Measurements from ENCODE around the gene RNF150. TPM values are rescaled to one million over a fixed set of nuclear protein-coding genes. Genes with fewer than 3 reads are reported as not detected.

Gene RNF150
- total and polyA plus RNA-seq, 2 of the 8 experiments (the other 6 are each of a cell fraction or from before 2014, with no cell fraction given): 3.4 to 4.8 TPM

DNA sequence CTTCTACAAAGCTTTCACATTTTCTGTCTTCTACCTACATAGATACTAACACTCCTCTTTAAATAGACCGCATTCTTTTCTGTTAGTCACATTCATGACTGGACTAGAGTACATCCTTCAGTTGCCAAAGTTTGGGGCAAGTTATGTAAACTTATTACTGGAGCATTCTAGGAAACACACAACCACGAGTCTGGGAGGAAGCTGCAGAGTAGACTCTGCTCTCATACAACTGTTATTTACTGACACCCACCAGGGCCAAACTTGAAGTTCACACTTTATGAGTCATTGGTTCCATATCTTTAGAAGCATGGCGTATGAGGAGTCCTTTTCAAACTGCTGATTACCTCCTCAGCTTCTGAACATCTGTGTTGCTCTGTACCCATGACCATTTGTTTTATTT lies 87.0 kb downstream of the RNF150 start:
- DNase-seq (ENCODE audit: low read depth in 1 of 2, low spot score in 2 of 2): no peak
- Histone ChIP-seq H2BK120ac (replicated peaks; ENCODE audit: low read depth, low read length) (no peak overlapping the region), H3K14ac (ENCODE audit: insufficient read length) (no peak overlapping the region), H2BK20ac (ENCODE audit: low read length) (no peak overlapping the region), H3K27me3 (replicated peaks in 1 of 4; ENCODE audit: control insufficient read depth in 3 of 4, extremely low read depth in 1 of 4, insufficient read depth in 3 of 4, low read length in 3 of 4) (no peaks in the 10 kb centered on the region), H3K27ac (ENCODE audit: low read depth, low read length) (no peak overlapping the region), H3K36me3 (ENCODE audit: control insufficient read depth in 2 of 4, insufficient read depth in 4 of 4, low read length in 3 of 4) (no peaks in the 10 kb centered on the region), H2AFZ (ENCODE audit: low read length) (no peak overlapping the region), H3K18ac (ENCODE audit: extremely low read depth, low read length) (no peak overlapping the region), H3K9me3 (ENCODE audit: insufficient read depth in 2 of 2, low read depth in 1 of 2, low read length in 1 of 2) (peaks cover 11 to 12% of the 10 kb centered on the region in 2 experiments), H3K4me3 (ENCODE audit: extremely low read depth in 1 of 4, insufficient read depth in 2 of 4, low read depth in 3 of 4, low read length in 4 of 4) (no peak overlapping the region), H2BK15ac (ENCODE audit: low read length) (no peak overlapping the region), H2BK12ac (ENCODE audit: low read depth, low read length) (no peak overlapping the region), H3K4ac (replicated peaks; ENCODE audit: insufficient read length, low read depth, low read length) (no peak overlapping the region), H4K8ac (ENCODE audit: extremely low read depth, insufficient read depth, low read length) (no peak overlapping the region), H3K23me2 (ENCODE audit: low read depth, low read length) (no peaks in the 10 kb centered on the region), H2AK5ac (ENCODE audit: low read depth, low read length) (no peak overlapping the region), H3K4me1 (replicated peaks in 1 of 4; ENCODE audit: control insufficient read depth in 3 of 4, insufficient read depth in 4 of 4, low read length in 3 of 4) (no peaks in the 10 kb centered on the region), H3K79me1 (ENCODE audit: low read depth, low read length) (no peaks in the 10 kb centered on the region), H3K4me2 (ENCODE audit: insufficient read depth in 1 of 2, low read depth in 2 of 2, low read length in 2 of 2) (no peak overlapping the region), H3K56ac (replicated peaks; ENCODE audit: insufficient read length, low read depth, low read length) (no peak overlapping the region), H4K20me1 (replicated peaks in 1 of 2; ENCODE audit: control insufficient read depth in 1 of 2, insufficient read depth in 2 of 2, low read length in 2 of 2) (no peaks in the 10 kb centered on the region), H4K5ac (ENCODE audit: insufficient read length, low read depth, low read length) (no peak overlapping the region), H3K23ac (ENCODE audit: insufficient read length) (no peak overlapping the region), H3K9ac (replicated peaks in 1 of 4; ENCODE audit: extremely low read depth in 1 of 4, low read depth in 3 of 4, low read length in 3 of 4) (no peak overlapping the region), H3K79me2 (ENCODE audit: control insufficient read depth in 1 of 2, insufficient read depth in 2 of 2, low read length in 2 of 2) (no peaks in the 10 kb centered on the region), H4K91ac (replicated peaks; ENCODE audit: insufficient read length, low read length) (no peak overlapping the region), H2BK5ac (ENCODE audit: low read depth, low read length) (no peak overlapping the region)
- no peak for FAIRE-seq
- WGBS, 2 experiments (ENCODE audit: extremely low coverage in 1 of 2, insufficient coverage in 1 of 2, insufficient read length in 1 of 2, insufficient replicate concordance in 2 of 2, low coverage in 1 of 2, low lambda C conversion rate in 2 of 2, missing lambda C conversion rate in 1 of 2): 82% methylated on average over 3 of the region's 3 CpGs; no CpG with 5 or more reads in 1 of the 2 experiments
- ChIA-PET POLR2A (ENCODE audit: partially characterized antibody) (no interaction called here), CTCF (ENCODE audit: partially characterized antibody) (no interaction called here)
- no peak for TF ChIP-seq ASH2L (IDR thresholded peaks at IDR 0.05; ENCODE audit: low read length)
- TF ChIP-seq RBBP5 (IDR thresholded peaks at IDR 0.05; ENCODE audit: borderline replicate concordance, low read depth, low read length): no peak
- no peak for TF ChIP-seq HDAC2 (IDR thresholded peaks at IDR 0.05; ENCODE audit: borderline replicate concordance in 1 of 2, low read depth in 2 of 2, low read length in 2 of 2)
- TF ChIP-seq, protein P1, sequence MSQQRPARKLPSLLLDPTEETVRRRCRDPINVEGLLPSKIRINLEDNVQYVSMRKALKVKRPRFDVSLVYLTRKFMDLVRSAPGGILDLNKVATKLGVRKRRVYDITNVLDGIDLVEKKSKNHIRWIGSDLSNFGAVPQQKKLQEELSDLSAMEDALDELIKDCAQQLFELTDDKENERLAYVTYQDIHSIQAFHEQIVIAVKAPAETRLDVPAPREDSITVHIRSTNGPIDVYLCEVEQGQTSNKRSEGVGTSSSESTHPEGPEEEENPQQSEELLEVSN (IDR thresholded peaks at IDR 0.05): no peak
- TF ChIP-seq ZNF274 (IDR thresholded peaks at IDR 0.05; ENCODE audit: borderline replicate concordance, extremely low read depth, low read length): no peak
- TF ChIP-seq, protein P2, sequence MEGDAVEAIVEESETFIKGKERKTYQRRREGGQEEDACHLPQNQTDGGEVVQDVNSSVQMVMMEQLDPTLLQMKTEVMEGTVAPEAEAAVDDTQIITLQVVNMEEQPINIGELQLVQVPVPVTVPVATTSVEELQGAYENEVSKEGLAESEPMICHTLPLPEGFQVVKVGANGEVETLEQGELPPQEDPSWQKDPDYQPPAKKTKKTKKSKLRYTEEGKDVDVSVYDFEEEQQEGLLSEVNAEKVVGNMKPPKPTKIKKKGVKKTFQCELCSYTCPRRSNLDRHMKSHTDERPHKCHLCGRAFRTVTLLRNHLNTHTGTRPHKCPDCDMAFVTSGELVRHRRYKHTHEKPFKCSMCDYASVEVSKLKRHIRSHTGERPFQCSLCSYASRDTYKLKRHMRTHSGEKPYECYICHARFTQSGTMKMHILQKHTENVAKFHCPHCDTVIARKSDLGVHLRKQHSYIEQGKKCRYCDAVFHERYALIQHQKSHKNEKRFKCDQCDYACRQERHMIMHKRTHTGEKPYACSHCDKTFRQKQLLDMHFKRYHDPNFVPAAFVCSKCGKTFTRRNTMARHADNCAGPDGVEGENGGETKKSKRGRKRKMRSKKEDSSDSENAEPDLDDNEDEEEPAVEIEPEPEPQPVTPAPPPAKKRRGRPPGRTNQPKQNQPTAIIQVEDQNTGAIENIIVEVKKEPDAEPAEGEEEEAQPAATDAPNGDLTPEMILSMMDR (IDR thresholded peaks at IDR 0.05; ENCODE audit: control extremely low read depth in 1 of 3, insufficient read depth in 1 of 3, low read depth in 1 of 3, low read length in 3 of 3): no peak
- TF ChIP-seq JUN (IDR thresholded peaks at IDR 0.05; ENCODE audit: low read depth, low read length): no peak
- TF ChIP-seq CHD2 (IDR thresholded peaks at IDR 0.05; ENCODE audit: low read length): no peak
- TF ChIP-seq JUND (IDR thresholded peaks at IDR 0.05; ENCODE audit: low read length): no peak
- TF ChIP-seq NRF1 (IDR thresholded peaks at IDR 0.05; ENCODE audit: low read depth, low read length): no peak
- no peak for TF ChIP-seq TAF1 (IDR thresholded peaks at IDR 0.05; ENCODE audit: low read depth, low read length)
- no peak for TF ChIP-seq YY1 (IDR thresholded peaks at IDR 0.05; ENCODE audit: low read depth, low read length)

Data from H1 (cell line).